Type B pancreatic cell (in vitro differentiated cells): Measurements from ENCODE around the gene GPHN. TPM values are rescaled to one million over a fixed set of nuclear protein-coding genes. Genes with fewer than 3 reads are reported as not detected.

Source experiments
- DNase-seq: peaks from one replicate; pipeline ENCODE4 v3.0.0; 2021; ENCODE audit warnings: mixed read lengths; ENCODE audit not compliant: unreplicated experiment; ENCODE audit errors: extremely low spot score
- H3K27ac Mint-ChIP-seq: 2 replicates; pipeline ENCODE4 v1.8.0; 2021; ENCODE audit warnings: mild to moderate bottlenecking, mixed read lengths
- H3K27me3 Mint-ChIP-seq: 2 replicates; pipeline ENCODE4 v1.8.0; 2021; ENCODE audit warnings: mixed read lengths
- H3K36me3 Mint-ChIP-seq: 2 replicates; pipeline ENCODE4 v1.8.0; 2021; ENCODE audit warnings: mixed read lengths
- H3K4me1 Mint-ChIP-seq: one replicate; pipeline ENCODE4 v1.8.0; 2021; ENCODE audit warnings: mixed read lengths; ENCODE audit not compliant: unreplicated experiment
- H3K4me3 Mint-ChIP-seq: 2 replicates; pipeline ENCODE4 v1.8.0; 2021; ENCODE audit warnings: mild to moderate bottlenecking, mixed read lengths
- H3K9me3 Mint-ChIP-seq: 2 replicates; pipeline ENCODE4 v1.8.0; 2021; ENCODE audit warnings: mixed read lengths
- total RNA-seq: library from RNA; stranded (reverse); gene quantifications from 2 replicates; pipeline ENCODE4 v1.2.1, GENCODE V29; 2021; ENCODE audit warnings: low replicate concordance
- TF ChIP-seq, protein P1 (sequence below): fragments of 200-600 bp; sonication (generic); conservative IDR thresholded peaks from 2 replicates; pipeline ENCODE4 v1.5.0; 2021; ENCODE audit warnings: antibody characterized with exemption, mild to moderate bottlenecking

Gene GPHN
- total RNA-seq, 1 donor from 2014 or later: 38.9 TPM

DNA sequence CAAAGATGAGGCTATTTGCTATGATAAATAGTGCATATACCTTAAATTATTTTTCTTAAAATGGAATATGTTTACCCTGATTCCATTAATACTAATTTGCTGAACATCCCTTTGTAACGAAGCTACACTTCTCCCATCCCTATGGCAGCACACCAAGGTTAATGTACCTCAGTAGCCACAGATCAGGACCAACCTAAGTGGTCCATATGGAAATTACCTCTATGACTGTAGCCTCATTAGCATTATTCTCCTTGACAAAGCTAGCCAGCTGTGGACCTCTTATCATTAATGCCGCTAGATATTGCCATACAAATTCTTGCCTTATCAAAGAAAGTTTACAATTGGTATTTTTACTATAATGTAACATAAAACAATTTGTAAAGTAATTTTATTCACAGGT, 604.4 kb downstream of the GPHN start:
- Mint-ChIP-seq H3K4me1 (no peaks in the 10 kb centered on the region), H3K27me3 (no peaks in the 10 kb centered on the region), H3K36me3 (no peaks in the 10 kb centered on the region), H3K9me3 (no peaks in the 10 kb centered on the region), H3K4me3 (no peak overlapping the region), H3K27ac (no peak overlapping the region)
- no peak for DNase-seq
- TF ChIP-seq, protein P1, sequence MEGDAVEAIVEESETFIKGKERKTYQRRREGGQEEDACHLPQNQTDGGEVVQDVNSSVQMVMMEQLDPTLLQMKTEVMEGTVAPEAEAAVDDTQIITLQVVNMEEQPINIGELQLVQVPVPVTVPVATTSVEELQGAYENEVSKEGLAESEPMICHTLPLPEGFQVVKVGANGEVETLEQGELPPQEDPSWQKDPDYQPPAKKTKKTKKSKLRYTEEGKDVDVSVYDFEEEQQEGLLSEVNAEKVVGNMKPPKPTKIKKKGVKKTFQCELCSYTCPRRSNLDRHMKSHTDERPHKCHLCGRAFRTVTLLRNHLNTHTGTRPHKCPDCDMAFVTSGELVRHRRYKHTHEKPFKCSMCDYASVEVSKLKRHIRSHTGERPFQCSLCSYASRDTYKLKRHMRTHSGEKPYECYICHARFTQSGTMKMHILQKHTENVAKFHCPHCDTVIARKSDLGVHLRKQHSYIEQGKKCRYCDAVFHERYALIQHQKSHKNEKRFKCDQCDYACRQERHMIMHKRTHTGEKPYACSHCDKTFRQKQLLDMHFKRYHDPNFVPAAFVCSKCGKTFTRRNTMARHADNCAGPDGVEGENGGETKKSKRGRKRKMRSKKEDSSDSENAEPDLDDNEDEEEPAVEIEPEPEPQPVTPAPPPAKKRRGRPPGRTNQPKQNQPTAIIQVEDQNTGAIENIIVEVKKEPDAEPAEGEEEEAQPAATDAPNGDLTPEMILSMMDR: no peak

DNA sequence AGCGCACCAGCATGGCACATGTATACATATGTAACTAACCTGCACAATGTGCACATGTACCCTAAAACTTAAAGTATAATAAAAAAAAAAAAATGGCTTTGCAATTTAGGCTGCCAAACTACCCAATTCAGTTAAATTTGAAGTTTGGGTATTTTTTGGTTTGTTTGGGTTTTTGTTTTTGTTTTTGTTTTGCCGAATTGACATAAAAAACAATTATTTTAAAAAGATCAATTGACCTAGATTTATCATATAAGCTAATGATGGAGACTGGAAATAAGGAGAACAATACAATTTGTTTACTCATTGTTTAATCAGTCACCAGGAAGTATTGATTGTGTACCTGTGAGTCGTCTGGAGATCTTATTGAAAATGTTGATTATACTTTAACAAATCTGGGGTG, 619.2 kb downstream of the GPHN start:
- no peaks in the 10 kb centered on the region for H3K27me3 Mint-ChIP-seq
- H3K27ac Mint-ChIP-seq: no peak overlapping the region
- H3K4me1 Mint-ChIP-seq: no peaks in the 10 kb centered on the region
- no peak for DNase-seq
- H3K36me3 Mint-ChIP-seq: peaks cover 21% of the 10 kb centered on the region
- H3K9me3 Mint-ChIP-seq: no peaks in the 10 kb centered on the region
- TF ChIP-seq, protein P1: no peak
- H3K4me3 Mint-ChIP-seq: no peak overlapping the region

DNA sequence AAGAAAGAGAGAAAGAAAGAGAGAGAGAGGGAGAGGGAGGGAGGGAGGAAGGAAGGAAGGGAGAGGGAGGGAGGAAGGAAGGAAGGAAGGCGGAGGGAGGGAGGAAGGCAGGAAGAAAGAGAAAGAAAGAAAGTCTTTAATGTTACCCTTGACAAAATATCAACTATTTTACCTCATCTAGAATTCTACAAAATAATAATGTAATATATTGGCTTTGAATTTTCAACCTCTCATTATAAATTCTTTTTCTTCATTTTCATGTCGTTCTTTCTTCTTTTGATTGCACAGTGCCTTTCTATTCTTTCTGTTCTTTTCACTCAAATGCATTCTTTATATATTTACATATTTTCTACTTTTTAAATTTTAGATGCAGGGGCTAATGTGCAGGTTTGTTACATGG, 621.8 kb downstream of the GPHN start:
- Mint-ChIP-seq H3K4me1 (no peaks in the 10 kb centered on the region), H3K9me3 (no peaks in the 10 kb centered on the region), H3K4me3 (no peak overlapping the region), H3K36me3 (peaks cover 14% of the 10 kb centered on the region), H3K27ac (no peak overlapping the region), H3K27me3 (no peaks in the 10 kb centered on the region)
- TF ChIP-seq, protein P1: no peak
- DNase-seq: no peak

DNA sequence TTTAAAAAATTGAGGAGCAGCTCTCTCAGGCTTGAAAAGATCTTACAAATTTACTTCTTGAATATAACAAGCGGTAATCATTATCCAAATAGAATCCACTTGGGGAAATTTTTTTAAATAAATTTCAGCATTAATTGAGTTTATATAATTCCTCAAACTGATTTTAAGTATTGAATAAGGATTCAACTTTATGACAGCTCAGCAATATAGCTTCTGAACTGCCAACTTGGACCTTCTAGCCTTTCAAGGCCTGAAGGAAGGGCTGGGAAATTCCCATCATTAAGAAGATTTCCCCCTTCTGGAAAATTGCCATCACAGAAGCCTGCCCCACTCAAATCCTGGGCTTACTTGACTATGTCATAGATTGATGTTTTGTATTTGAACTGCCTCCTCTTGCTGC, 623.7 kb downstream of the GPHN start:
- no peak overlapping the region for H3K4me3 Mint-ChIP-seq
- TF ChIP-seq, protein P1: no peak
- H3K27ac Mint-ChIP-seq: no peak overlapping the region
- H3K4me1 Mint-ChIP-seq: no peaks in the 10 kb centered on the region
- DNase-seq: no peak
- no peaks in the 10 kb centered on the region for H3K9me3 Mint-ChIP-seq
- H3K27me3 Mint-ChIP-seq: no peaks in the 10 kb centered on the region
- H3K36me3 Mint-ChIP-seq: peaks cover 4% of the 10 kb centered on the region

DNA sequence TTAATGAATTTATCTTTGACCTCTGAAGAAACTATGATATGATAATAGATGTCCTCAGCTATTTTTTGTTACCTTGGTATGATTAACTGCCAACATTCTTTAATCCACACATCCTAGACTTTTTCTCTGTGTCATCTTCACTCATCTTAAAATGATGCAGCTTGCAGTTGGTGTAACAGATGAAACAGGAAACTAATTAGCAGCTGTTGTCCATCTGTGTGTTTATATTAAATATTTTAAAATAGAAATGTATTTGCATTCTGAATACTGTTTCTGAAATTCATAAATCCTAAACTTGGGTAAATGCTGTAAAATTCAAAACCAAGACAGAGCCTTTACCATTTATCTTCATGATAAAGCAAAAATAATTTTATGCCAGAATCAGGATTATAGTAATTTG, 625.2 kb downstream of the GPHN start:
- TF ChIP-seq, protein P1: no peak

More for the DNA sequence above, 625.2 kb downstream of the GPHN start:
- no peak for DNase-seq
- no peaks in the 10 kb centered on the region for H3K27me3 Mint-ChIP-seq
- peaks cover 4% of the 10 kb centered on the region for H3K36me3 Mint-ChIP-seq
- no peaks in the 10 kb centered on the region for H3K4me1 Mint-ChIP-seq
- no peak overlapping the region for H3K4me3 Mint-ChIP-seq
- no peak overlapping the region for H3K27ac Mint-ChIP-seq
- no peaks in the 10 kb centered on the region for H3K9me3 Mint-ChIP-seq
